Measurements from ENCODE around the gene TOPBP1. TPM values are rescaled to one million over a fixed set of nuclear protein-coding genes. Genes with fewer than 3 reads are reported as not detected.

The TOPBP1 gene
- total and polyA plus RNA-seq, 2 donors (not counting 3 experiments of a cell fraction or from before 2014, with no cell fraction given), result 23.3 to 42.2 TPM

DNA sequence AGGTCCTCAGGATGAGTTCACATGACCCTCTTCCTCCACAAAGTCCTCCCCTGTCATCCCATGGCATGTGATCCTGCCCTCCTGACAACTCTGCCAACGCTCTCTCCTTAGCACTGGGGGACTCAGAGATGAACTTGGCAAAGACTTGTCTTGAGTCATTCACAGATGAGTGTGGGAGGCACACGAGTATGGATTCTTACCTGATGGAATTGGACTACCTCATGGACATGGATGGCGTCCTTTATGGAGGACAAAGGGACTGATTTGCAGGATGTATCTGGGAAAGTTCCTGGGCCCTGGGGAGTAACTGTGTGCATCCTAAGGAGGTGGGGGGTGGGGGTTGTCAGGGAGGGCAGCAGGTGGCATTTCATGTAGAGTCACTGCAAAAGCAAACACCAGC, 38.2 kb upstream of the TOPBP1 start:
- no TSS peak for BruUV-seq (replicated peaks)
- FAIRE-seq, result no peak
- Histone ChIP-seq H3K79me2 (ENCODE audit: control insufficient read depth, insufficient read depth, low read length) (no peaks in the 10 kb centered on the region), H3K4me3 (replicated peaks in 1 of 3; ENCODE audit: insufficient read depth in 1 of 3, low read depth in 1 of 3, low read length in 3 of 3) (no peak overlapping the region), H3K9me3 (replicated peaks; ENCODE audit: control insufficient read depth, insufficient read depth, low read length) (no peaks in the 10 kb centered on the region), H3K4me2 (ENCODE audit: insufficient read depth, low read length) (no peak overlapping the region), H4K20me1 (replicated peaks; ENCODE audit: control insufficient read depth, extremely low read depth, insufficient read depth, low read length) (no peaks in the 10 kb centered on the region), H3K27ac (ENCODE audit: insufficient read depth, low read depth, low read length) (no peak overlapping the region), H3K36me3 (ENCODE audit: control insufficient read depth in 2 of 2, extremely low read depth in 1 of 2, insufficient read depth in 2 of 2, low read length in 2 of 2) (no peaks in the 10 kb centered on the region), H2AFZ (ENCODE audit: low read depth, low read length) (no peak overlapping the region), H3K4me1 (ENCODE audit: control insufficient read depth, extremely low read depth, insufficient read depth, low read length) (no peaks in the 10 kb centered on the region), H3K9ac (replicated peaks; ENCODE audit: extremely low read depth, insufficient read depth, low read length) (no peak overlapping the region), H3K27me3 (ENCODE audit: control insufficient read depth in 2 of 2, insufficient read depth in 2 of 2, low read length in 2 of 2) (peaks cover 3 to 7% of the 10 kb centered on the region in 2 experiments), H3K9me1 (replicated peaks; ENCODE audit: control insufficient read depth, extremely low read depth, insufficient read depth, low read length) (no peaks in the 10 kb centered on the region)
- intact Hi-C loops (cut with micrococcal nuclease) (no loop called here), dilution Hi-C loops (cut with MboI; ENCODE audit: extremely low pct_ligation_motif_present, low sequenced_read_pairs) (no loop called here)
- TF ChIP-seq EZH2 (IDR thresholded peaks at IDR 0.05; ENCODE audit: borderline replicate concordance, low read depth, low read length, severe bottlenecking) (no peak), POLR2AphosphoS5 (IDR thresholded peaks at IDR 0.05; ENCODE audit: insufficient read depth, low read depth, low read length) (no peak), GATA2 (IDR thresholded peaks at IDR 0.05; ENCODE audit: insufficient read depth, insufficient read length, low read depth, low read length) (no peak), JUN (IDR thresholded peaks at IDR 0.05; ENCODE audit: borderline replicate concordance, insufficient read depth, insufficient read length, low read depth) (no peak), MYC (IDR thresholded peaks at IDR 0.05; ENCODE audit: low read depth, low read length) (no peak), POLR2A (IDR thresholded peaks at IDR 0.05; ENCODE audit: low read depth, low read length) (no peak), FOS (IDR thresholded peaks at IDR 0.05; ENCODE audit: borderline replicate concordance, insufficient read depth, low read length) (no peak)
- TF ChIP-seq, protein P1, sequence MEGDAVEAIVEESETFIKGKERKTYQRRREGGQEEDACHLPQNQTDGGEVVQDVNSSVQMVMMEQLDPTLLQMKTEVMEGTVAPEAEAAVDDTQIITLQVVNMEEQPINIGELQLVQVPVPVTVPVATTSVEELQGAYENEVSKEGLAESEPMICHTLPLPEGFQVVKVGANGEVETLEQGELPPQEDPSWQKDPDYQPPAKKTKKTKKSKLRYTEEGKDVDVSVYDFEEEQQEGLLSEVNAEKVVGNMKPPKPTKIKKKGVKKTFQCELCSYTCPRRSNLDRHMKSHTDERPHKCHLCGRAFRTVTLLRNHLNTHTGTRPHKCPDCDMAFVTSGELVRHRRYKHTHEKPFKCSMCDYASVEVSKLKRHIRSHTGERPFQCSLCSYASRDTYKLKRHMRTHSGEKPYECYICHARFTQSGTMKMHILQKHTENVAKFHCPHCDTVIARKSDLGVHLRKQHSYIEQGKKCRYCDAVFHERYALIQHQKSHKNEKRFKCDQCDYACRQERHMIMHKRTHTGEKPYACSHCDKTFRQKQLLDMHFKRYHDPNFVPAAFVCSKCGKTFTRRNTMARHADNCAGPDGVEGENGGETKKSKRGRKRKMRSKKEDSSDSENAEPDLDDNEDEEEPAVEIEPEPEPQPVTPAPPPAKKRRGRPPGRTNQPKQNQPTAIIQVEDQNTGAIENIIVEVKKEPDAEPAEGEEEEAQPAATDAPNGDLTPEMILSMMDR (IDR thresholded peaks at IDR 0.05; ENCODE audit: extremely low read depth in 1 of 2, insufficient read depth in 1 of 2, low read depth in 1 of 2, low read length in 2 of 2), result no peak
- TF ChIP-seq, protein P2, sequence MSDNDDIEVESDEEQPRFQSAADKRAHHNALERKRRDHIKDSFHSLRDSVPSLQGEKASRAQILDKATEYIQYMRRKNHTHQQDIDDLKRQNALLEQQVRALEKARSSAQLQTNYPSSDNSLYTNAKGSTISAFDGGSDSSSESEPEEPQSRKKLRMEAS (IDR thresholded peaks at IDR 0.05; ENCODE audit: insufficient read depth, insufficient read length), result no peak
- POLR2A ChIA-PET, result interaction anchor here (0.6 kb wide), 1 partner anchor 273 kb away, joined by 3 read pairs; no protein-coding TSS in a partner anchor
- no peak for DNase-seq (ENCODE audit: low read depth, low spot score)
- CTCF ChIA-PET, result no interaction called here
